HCT116 (cell line): ENCODE measurements around the gene SUSD3. TPM values are rescaled to one million over a fixed set of nuclear protein-coding genes. Genes with fewer than 3 reads are reported as not detected.

Source experiments
- ATAC-seq: fragments of 200-7000 bp; cut with Tn5 transposase; 2 replicates; pipeline ENCODE4 v1.9.1; 2020; ENCODE audit warnings: mild to moderate bottlenecking, moderate library complexity
- BruUV-seq: library from RNA; stranded (reverse); fragments of 400-500 nt; replicated peaks from 2 replicates; lab custom pipeline; 2021; lab: Mats Ljungman, UMichigan
- CTCF ChIA-PET: fragments of 300-600 bp; sonication (Branson Sonifier 250); formaldehyde crosslinking; loops from one replicate; lab custom pipeline; 2021; ENCODE audit warnings: antibody characterized with exemption; lab: Charles Lee
- POLR2A ChIA-PET: fragments of 300-600, 350-600 bp; sonication (Branson Sonifier 250); formaldehyde crosslinking; loops from one replicate; lab custom pipeline; 2021; ENCODE audit warnings: antibody characterized with exemption; lab: Charles Lee
- RAD21 ChIA-PET, 2 experiments: fragments of 300-600 bp; sonication (Branson Sonifier 250); formaldehyde crosslinking; loops; one replicate each; lab custom pipeline; 2023; ENCODE audit warnings: low total read pairs in 2 of 2; ENCODE audit not compliant: uncharacterized antibody in 2 of 2, unreplicated experiment in 2 of 2, low non-redundant PET in 1 of 2; lab: Charles Lee
- DNase-seq: peaks from one replicate; pipeline ENCODE4 v3.0.0-alpha.2; 2010; ENCODE audit warnings: low read depth, low spot score
- H2AFZ ChIP-seq: fragments of 200-600 bp; shearing (Covaris generic), sonication (generic); 2 replicates; pipeline ENCODE4 v1.6.1; 2017; ENCODE audit warnings: low read depth, mixed run types, mixed read lengths, antibody characterized with exemption, low read length; ENCODE audit not compliant: poor library complexity, severe bottlenecking
- H3K27ac ChIP-seq: 2 replicates; pipeline ENCODE4 v1.5.1; 2012; ENCODE audit warnings: low read depth, low read length
- H3K27me3 ChIP-seq: fragments of 200-600 bp; sonication (generic); 2 replicates; pipeline ENCODE4 v1.6.1; 2016; ENCODE audit warnings: mixed run types, low read length, mixed read lengths; ENCODE audit not compliant: insufficient read depth
- H3K36me3 ChIP-seq, 2 experiments: fragments of 200-500 bp in 1 of 2; fragments of 200-600 bp in 1 of 2; sonication (Bioruptor generic) in 1 of 2; sonication (generic) in 1 of 2; 2 replicates each; pipeline versions ENCODE4 v1.5.1 to v1.6.1; 2014 to 2016; ENCODE audit warnings: low read length in 2 of 2, inconsistent platforms in 1 of 2, mixed read lengths in 1 of 2, mixed run types in 1 of 2; ENCODE audit not compliant: insufficient read depth in 2 of 2, control insufficient read depth in 1 of 2
- H3K4me1 ChIP-seq, 2 experiments: fragments of 200-600 bp in 1 of 2; sonication (generic) in 1 of 2; 2 replicates each; pipeline versions ENCODE4 v1.5.1 to v1.6.1; 2012 to 2017; ENCODE audit warnings: low read length in 2 of 2, inconsistent platforms in 1 of 2, mild to moderate bottlenecking in 1 of 2, mixed read lengths in 1 of 2, mixed run types in 1 of 2, moderate library complexity in 1 of 2; ENCODE audit not compliant: insufficient read depth in 2 of 2, control insufficient read depth in 1 of 2
- H3K4me2 ChIP-seq: fragments of 200-600 bp; sonication (generic); 2 replicates; pipeline ENCODE4 v1.6.1; 2017; ENCODE audit warnings: mixed run types, low read length, mixed read lengths
- H3K4me3 ChIP-seq, 2 experiments: fragments of 200-600 bp in 1 of 2; sonication (generic) in 1 of 2; replicated peaks in 1 of 2; 2 replicates each; pipeline ENCODE4 v1.5.1; 2011 to 2016; ENCODE audit warnings: low read length in 2 of 2, control low read depth in 1 of 2, low read depth in 1 of 2, mild to moderate bottlenecking in 1 of 2, mixed read lengths in 1 of 2, mixed run types in 1 of 2
- H3K79me2 ChIP-seq: fragments of 200-600 bp; sonication (generic); 2 replicates; pipeline ENCODE4 v1.6.1; 2017; ENCODE audit warnings: mild to moderate bottlenecking, mixed run types, low read length, moderate library complexity, mixed read lengths; ENCODE audit not compliant: insufficient read depth
- H3K9ac ChIP-seq: fragments of 200-600 bp; sonication (generic); 2 replicates; pipeline ENCODE4 v1.6.1; 2016; ENCODE audit warnings: low read length, mixed read lengths
- H3K9me2 ChIP-seq: fragments of 200-600 bp; sonication (generic), shearing (Covaris generic); 2 replicates; pipeline ENCODE4 v1.6.1; 2017; ENCODE audit warnings: mixed run types, mild to moderate bottlenecking, moderate library complexity; ENCODE audit not compliant: insufficient read depth
- H3K9me3 ChIP-seq, 2 experiments: fragments of 200-500 bp in 1 of 2; fragments of 200-600 bp in 1 of 2; sonication (Bioruptor generic) in 1 of 2; sonication (generic) in 1 of 2; 2 replicates each; pipeline ENCODE4 v1.6.1; 2014 to 2017; ENCODE audit warnings: low read length in 2 of 2, mixed read lengths in 2 of 2, inconsistent platforms in 1 of 2, low read depth in 1 of 2, mild to moderate bottlenecking in 1 of 2, mixed run types in 1 of 2, moderate library complexity in 1 of 2; ENCODE audit not compliant: control insufficient read depth in 1 of 2, insufficient read depth in 1 of 2
- H4K20me1 ChIP-seq: fragments of 200-600 bp; sonication (generic), shearing (Covaris generic); 2 replicates; pipeline ENCODE4 v1.6.1; 2017; ENCODE audit warnings: mixed run types, mild to moderate bottlenecking, moderate library complexity; ENCODE audit not compliant: insufficient read depth
- ATF3 ChIP-seq: IDR thresholded peaks from 2 replicates; pipeline ENCODE4 v1.6.1; 2012
- CBX3 ChIP-seq: IDR thresholded peaks from 2 replicates; pipeline ENCODE4 v1.6.1; 2012; ENCODE audit warnings: low read depth
- EGR1 ChIP-seq: IDR thresholded peaks from 2 replicates; pipeline ENCODE4 v1.6.1; 2012; ENCODE audit warnings: low read depth
- ELF1 ChIP-seq: IDR thresholded peaks from 2 replicates; pipeline ENCODE4 v1.6.1; 2012; ENCODE audit warnings: low read depth, borderline replicate concordance
- EZH2 ChIP-seq: fragments of 200-600 bp; sonication (generic); IDR thresholded peaks from 2 replicates; pipeline ENCODE4 v1.6.1; 2017; ENCODE audit warnings: antibody characterized with exemption, mixed run types
- EZH2phosphoT487 ChIP-seq: fragments of 200-600 bp; IDR thresholded peaks from 2 replicates; pipeline ENCODE4 v1.6.1; 2018; ENCODE audit warnings: antibody characterized with exemption, borderline replicate concordance
- FOSL1 ChIP-seq: IDR thresholded peaks from 2 replicates; pipeline ENCODE4 v1.6.1; 2012; ENCODE audit warnings: low read depth
- JUND ChIP-seq: IDR thresholded peaks from 2 replicates; pipeline ENCODE4 v1.6.1; 2012
- MAX ChIP-seq: IDR thresholded peaks from 2 replicates; pipeline ENCODE4 v1.6.1; 2012
- POLR2A ChIP-seq: IDR thresholded peaks from 2 replicates; pipeline ENCODE4 v1.7.0; 2011; ENCODE audit warnings: borderline replicate concordance; ENCODE audit not compliant: insufficient read depth, insufficient read length; ENCODE audit errors: extremely low read depth
- POLR2AphosphoS5 ChIP-seq: IDR thresholded peaks from 2 replicates; pipeline ENCODE4 v1.6.1; 2011; ENCODE audit warnings: mild to moderate bottlenecking, low read depth, low read length, moderate library complexity
- RAD21 ChIP-seq: IDR thresholded peaks from 2 replicates; pipeline ENCODE4 v1.6.1; 2012; ENCODE audit warnings: low read depth, mild to moderate bottlenecking
- REST ChIP-seq: IDR thresholded peaks from 2 replicates; pipeline ENCODE4 v1.6.1; 2012; ENCODE audit warnings: low read depth
- SIN3A ChIP-seq: IDR thresholded peaks from 2 replicates; pipeline ENCODE4 v1.6.1; 2012; ENCODE audit warnings: low read depth
- SRF ChIP-seq: IDR thresholded peaks from 2 replicates; pipeline ENCODE4 v1.6.1; 2012; ENCODE audit warnings: low read depth
- TCF7L2 ChIP-seq: IDR thresholded peaks from 2 replicates; pipeline ENCODE4 v1.7.0; 2011; ENCODE audit warnings: borderline replicate concordance, inconsistent platforms; ENCODE audit not compliant: insufficient read depth, insufficient read length; ENCODE audit errors: extremely low read depth
- YY1 ChIP-seq: IDR thresholded peaks from 2 replicates; pipeline ENCODE4 v1.6.1; 2011; ENCODE audit warnings: low read length, low read depth, moderate library complexity, mild to moderate bottlenecking; ENCODE audit not compliant: insufficient replicate concordance; ENCODE audit errors: extremely low read depth
- ZBTB33 ChIP-seq: IDR thresholded peaks from 2 replicates; pipeline ENCODE4 v1.6.1; 2011; ENCODE audit warnings: mild to moderate bottlenecking, low read length, moderate library complexity; ENCODE audit not compliant: insufficient replicate concordance; ENCODE audit errors: extremely low read depth
- ZFX ChIP-seq: fragments of 450-650 bp; IDR thresholded peaks from 2 replicates; pipeline ENCODE4 v1.6.1; 2017
- ZNF274 ChIP-seq: fragments of 200-500 bp; sonication (Bioruptor generic); IDR thresholded peaks from 2 replicates; pipeline ENCODE4 v1.6.1; 2014; ENCODE audit warnings: mild to moderate bottlenecking, low read depth, low read length, inconsistent platforms
- intact Hi-C: fragments of 100-400 bp; cut with micrococcal nuclease; formaldehyde crosslinking; loops from 2 replicates; pipeline ENCODE4 v1.10.0; 2022
- total RNA-seq: library from RNA; stranded (reverse); gene quantifications from one replicate; pipeline ENCODE4 v1.2.1, GENCODE V29; 2021; ENCODE audit not compliant: unreplicated experiment

SUSD3 gene
- total RNA-seq, 1 experiment from 2014 or later: 11.3 TPM

GRCh38 chr9:93084471-93084881, 26.0 kb downstream of the SUSD3 start:
- no peaks in the 10 kb centered on the region for H4K20me1 ChIP-seq
- RAD21 ChIA-PET: no interaction called here
- H2AFZ ChIP-seq: no peak overlapping the region
- H3K4me1 ChIP-seq: no peaks in the 10 kb centered on the region
- ATAC-seq (no peak), DNase-seq (no peak)
- CTCF ChIA-PET: no interaction called here
- POLR2A ChIA-PET: no interaction called here
- no peak overlapping the region for H3K4me2 ChIP-seq
- no peaks in the 10 kb centered on the region for H3K9me2 ChIP-seq
- H3K27ac ChIP-seq: no peak overlapping the region
- no peaks in the 10 kb centered on the region for H3K27me3 ChIP-seq
- TF ChIP-seq EZH2 (no peak), ZFX (no peak), POLR2A (no peak), EGR1 (no peak), RAD21 (no peak), ELF1 (no peak), REST (no peak), ZNF274 (no peak), JUND (no peak), EZH2phosphoT487 (no peak), TCF7L2 (no peak), SRF (no peak), SIN3A (no peak), FOSL1 (no peak), ATF3 (no peak), POLR2AphosphoS5 (no peak), YY1 (no peak), CBX3 (no peak), ZBTB33 (no peak), MAX (no peak)
- intact Hi-C loops: no loop called here
- H3K9me3 ChIP-seq: peaks cover 0 to 3% of the 10 kb centered on the region in 2 experiments; a peak in 1 of 4 replicates
- peaks cover 0 to 8% of the 10 kb centered on the region in 2 experiments; a peak in 2 of 4 replicates for H3K36me3 ChIP-seq
- no peak overlapping the region for H3K4me3 ChIP-seq
- no TSS peak for BruUV-seq
- no peaks in the 10 kb centered on the region for H3K79me2 ChIP-seq
- no peak overlapping the region for H3K9ac ChIP-seq
